ENCODE results near the gene PON3. TPM values are rescaled to one million over a fixed set of nuclear protein-coding genes. Genes with fewer than 3 reads are reported as not detected.

The PON3 gene
- total and polyA plus RNA-seq, 2 of the 4 experiments (the other 2 are of a cell fraction): not detected

GRCh38 chr7:95421000-95421846 is 25.0 kb upstream of the PON3 start:
- H2AFZ ChIP-seq (replicated peaks; ENCODE audit: low read length, poor library complexity): no peak overlapping the region
- H3K36me3 ChIP-seq (ENCODE audit: control insufficient read depth, insufficient read depth, low read length): peaks cover 3% of the 10 kb centered on the region; the same call in 1 of the 2 replicates
- no peak overlapping the region for H3K18ac ChIP-seq (ENCODE audit: low read depth, low read length)
- no peak for TF ChIP-seq CTCF (conservative IDR thresholded peaks at IDR 0.05; ENCODE audit: low read depth, low read length)
- no peak for TF ChIP-seq RFX5 (IDR thresholded peaks at IDR 0.05; ENCODE audit: low read depth, low read length)
- TF ChIP-seq MXI1 (IDR thresholded peaks at IDR 0.05; ENCODE audit: borderline replicate concordance, low read depth, low read length): no peak
- no peak for TF ChIP-seq NFE2L2 (IDR thresholded peaks at IDR 0.05; ENCODE audit: low read depth, low read length)
- no peak for TF ChIP-seq MAZ (IDR thresholded peaks at IDR 0.05; ENCODE audit: borderline replicate concordance, low read depth, low read length)
- no peak for TF ChIP-seq CHD1 (IDR thresholded peaks at IDR 0.05; ENCODE audit: low read depth, low read length)
- no peak for TF ChIP-seq RAD21 (IDR thresholded peaks at IDR 0.05; ENCODE audit: low read length)
- no peak for TF ChIP-seq MAFK (IDR thresholded peaks at IDR 0.05; ENCODE audit: low read depth, low read length)
- no peak for TF ChIP-seq FOS (IDR thresholded peaks at IDR 0.05; ENCODE audit: low read depth, low read length)
- no peak for TF ChIP-seq BHLHE40 (IDR thresholded peaks at IDR 0.05; ENCODE audit: low read depth, low read length)
- TF ChIP-seq ELK1 (IDR thresholded peaks at IDR 0.05; ENCODE audit: borderline replicate concordance, low read depth, low read length): no peak
- TF ChIP-seq RCOR1 (IDR thresholded peaks at IDR 0.05; ENCODE audit: insufficient replicate concordance, low read length): no peak
- TF ChIP-seq POLR2A (IDR thresholded peaks at IDR 0.05; ENCODE audit: low read depth, low read length): no peak
- ATAC-seq (ENCODE audit: low read depth): peak; percentile 70
- H3K4me2 ChIP-seq (ENCODE audit: low read depth, low read length): peak overlapping the region; percentile 27; the same call in 1 of the 2 replicates
- H4K20me1 ChIP-seq (ENCODE audit: insufficient read depth, low read length): no peaks in the 10 kb centered on the region
- H4K91ac ChIP-seq (ENCODE audit: insufficient read depth, low read depth, low read length): no peak overlapping the region
- no peak overlapping the region for H3K4ac ChIP-seq (ENCODE audit: low read depth, low read length)
- H2BK5ac ChIP-seq (ENCODE audit: low read depth, low read length, poor library complexity, severe bottlenecking): no peak overlapping the region
- 67% methylated on average over 1 of the region's 2 CpGs; no CpG with 5 or more reads in 1 of the 2 experiments for WGBS, 2 experiments (ENCODE audit: extremely low coverage in 2 of 2, insufficient read length in 1 of 2)
- in situ Hi-C loops (cut with MboI; ENCODE audit: low sequenced_read_pairs) (no loop called here), intact Hi-C loops (cut with micrococcal nuclease) (no loop called here), dilution Hi-C loops (cut with HindIII; ENCODE audit: low sequenced_read_pairs, unreplicated experiment) (no loop called here)
- no peak overlapping the region for H4K8ac ChIP-seq (ENCODE audit: low read depth in 2 of 2, low read length in 2 of 2)
- H3K27ac ChIP-seq (ENCODE audit: insufficient read depth, low read length): peak overlapping the region; percentile 42; the same call in 1 of the 2 replicates
- ChIA-PET CTCF (no interaction called here), POLR2A (ENCODE audit: unreplicated experiment) (no interaction called here)
- no peak overlapping the region for H3K23ac ChIP-seq (ENCODE audit: low read depth, low read length)
- H3K14ac ChIP-seq (replicated peaks; ENCODE audit: low read depth, low read length): no peak overlapping the region
- no TSS peak for BruUV-seq (replicated peaks)
- H2BK15ac ChIP-seq (ENCODE audit: low read depth, low read length): no peak overlapping the region
- H3K9me1 ChIP-seq (ENCODE audit: insufficient read depth, low read length): 0 out of 2 replicates have a peak, but pooled peaks cover 2% of the 10 kb centered on the region
- H3K9ac ChIP-seq (ENCODE audit: low read depth, low read length): no peak overlapping the region
- no peaks in the 10 kb centered on the region for H3K9me3 ChIP-seq (ENCODE audit: control insufficient read depth, insufficient read depth, low read length)
- peak; percentile 79 for DNase-seq
- H3K27me3 ChIP-seq (ENCODE audit: control insufficient read depth, insufficient read depth, low read length): no peaks in the 10 kb centered on the region
- no peak overlapping the region for H2BK20ac ChIP-seq (ENCODE audit: low read depth, low read length)
- peaks cover 5% of the 10 kb centered on the region; the same call in 1 of the 2 replicates for H3K4me1 ChIP-seq (ENCODE audit: control insufficient read depth, insufficient read depth, low read length)
- no peak overlapping the region; the same call in 1 of the 2 replicates for H2AK5ac ChIP-seq (ENCODE audit: low read depth, low read length)
- H2AK9ac ChIP-seq (replicated peaks; ENCODE audit: low read depth, low read length, poor library complexity): no peak overlapping the region
- H3K4me3 ChIP-seq (ENCODE audit: insufficient read depth, low read depth, low read length): no peak overlapping the region
- no peak overlapping the region for H3K56ac ChIP-seq (ENCODE audit: extremely low read depth, insufficient read depth, low read length)
- no peak overlapping the region for H2BK120ac ChIP-seq (ENCODE audit: low read depth, low read length)
- peaks cover 6 to 16% of the 10 kb centered on the region in 2 experiments; a peak in 3 of 4 replicates for H3K79me1 ChIP-seq (ENCODE audit: low read depth in 1 of 2, low read length in 2 of 2)
- no peak overlapping the region for H4K5ac ChIP-seq (ENCODE audit: low read depth, low read length)

All from IMR-90 (cell line).